Tongue (tissue), 2 donors: ENCODE data around the gene RPL19. TPM values are rescaled to one million over a fixed set of nuclear protein-coding genes. Genes with fewer than 3 reads are reported as not detected.
"Not testable (repeated sequence)": the region's sequence is repeated elsewhere in the genome, so short reads cannot be mapped to it uniquely, and the experiment has no call there.

Experiments used
- DNase-seq: peaks from one replicate; pipeline ENCODE4 v3.0.0-alpha.2; 2015
- total RNA-seq: library from RNA; depleted of rRNA; stranded (reverse); fragments of >200 nt; gene quantifications from one replicate; pipeline ENCODE4 v1.2.3, GENCODE V29; 2014

The RPL19 gene
- total RNA-seq, 1 donor from 2014 or later: 1,626 TPM

DNA sequence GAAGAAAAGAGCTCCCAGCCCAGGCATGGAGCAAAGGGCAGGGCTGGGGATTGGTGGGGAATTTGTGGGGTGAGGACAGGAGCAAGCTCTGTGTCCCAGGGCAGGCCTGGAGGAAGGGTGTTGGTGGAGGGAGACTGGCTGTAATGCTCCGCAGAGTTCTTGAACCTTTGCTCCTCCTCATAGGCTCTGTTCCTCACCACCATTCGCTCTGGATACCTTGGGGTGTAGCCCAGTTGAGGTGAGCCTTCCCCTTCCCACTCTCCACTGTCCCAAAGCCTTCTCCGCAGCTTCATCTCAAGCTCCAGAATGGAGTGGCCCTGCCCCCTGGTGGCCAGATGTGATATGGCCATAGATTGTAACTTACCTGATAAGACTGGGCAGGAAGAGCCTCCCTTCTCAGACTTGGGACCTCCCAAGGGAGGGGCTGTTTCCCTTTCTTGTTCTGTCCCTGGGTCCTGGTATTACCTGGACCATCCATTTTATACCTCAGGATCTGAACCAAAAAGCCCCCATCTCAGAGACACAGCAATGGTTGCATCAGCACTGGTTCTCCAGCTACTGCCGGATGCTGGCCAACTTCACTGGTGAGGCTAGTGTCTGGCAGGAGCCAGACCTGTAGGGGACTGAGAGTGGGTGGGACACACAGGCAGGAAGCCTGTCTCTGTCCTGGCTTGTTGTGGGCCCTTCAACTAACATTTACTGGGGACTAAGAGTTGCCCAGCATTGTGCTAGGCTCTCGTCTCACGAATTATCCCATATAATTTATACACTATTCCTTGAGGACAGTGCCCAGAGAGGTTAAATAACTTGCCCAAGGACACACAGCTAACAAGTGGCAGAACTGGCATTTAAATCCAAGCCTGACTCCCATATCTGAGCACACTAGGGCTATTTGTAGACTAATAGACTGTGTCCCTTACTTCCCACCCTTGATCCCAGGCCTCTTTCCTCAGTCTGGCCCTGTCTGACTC is 44.8 kb downstream of the RPL19 start:
- DNase-seq: peak; percentile 94

DNA sequence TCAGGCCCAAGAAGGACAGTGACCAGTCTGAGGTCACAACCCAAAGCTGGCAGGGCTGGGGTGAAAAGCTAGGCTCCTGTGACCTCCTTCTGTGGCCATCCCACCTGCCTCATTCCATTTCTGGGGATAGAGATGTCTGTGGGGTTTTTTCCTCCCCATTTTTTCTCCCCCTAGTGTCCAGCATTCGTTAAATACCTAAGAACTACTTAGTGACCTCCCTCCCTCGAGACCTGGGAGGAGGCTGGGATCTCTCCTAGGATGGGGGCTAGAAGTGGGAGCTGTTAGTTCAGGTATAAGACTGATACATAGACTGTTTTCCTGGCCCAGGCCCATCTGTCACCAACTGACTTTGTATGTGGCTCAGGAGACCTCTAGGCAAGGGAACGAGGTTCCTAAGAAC is 46.2 kb downstream of the RPL19 start:
- DNase-seq: no peak

DNA sequence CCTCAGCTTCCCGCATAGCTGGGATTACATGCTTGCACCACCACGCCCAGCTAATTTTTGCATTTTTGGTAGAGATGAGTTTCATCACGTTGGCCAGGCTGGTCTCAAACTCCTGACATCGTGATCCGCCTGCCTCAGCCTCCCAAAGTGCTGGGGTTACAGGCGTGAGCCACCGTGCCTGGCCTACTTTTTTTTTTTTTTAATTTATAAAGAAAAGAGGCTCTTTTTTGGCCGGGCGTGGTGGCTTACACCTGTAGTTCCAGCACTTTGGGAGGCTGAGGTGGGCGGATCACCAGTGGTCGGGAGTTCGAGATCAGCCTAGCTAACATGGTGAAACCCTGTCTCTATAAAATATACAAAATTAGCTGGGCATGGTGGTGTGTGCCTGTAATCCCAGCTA is 50.0 kb downstream of the RPL19 start:
- not testable (repeated sequence) for DNase-seq

DNA sequence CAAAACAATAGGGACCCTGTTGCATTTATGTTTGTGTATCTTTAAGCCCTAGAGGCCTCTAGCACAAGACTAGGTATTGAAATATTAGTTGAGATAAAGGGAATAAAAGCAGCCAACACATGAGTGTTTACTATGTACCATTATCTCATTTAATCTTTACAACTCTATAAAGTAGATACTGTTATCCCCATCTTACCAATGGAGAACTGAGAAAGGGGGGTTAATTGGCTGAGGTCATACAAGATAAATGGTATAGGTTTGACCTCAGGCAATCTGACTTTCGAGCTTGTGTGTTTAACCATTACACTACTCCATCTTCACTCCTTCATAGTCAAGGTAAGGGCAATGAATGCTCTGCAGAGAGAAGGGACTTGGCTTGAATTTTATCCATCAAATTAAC is 51.9 kb downstream of the RPL19 start:
- no peak for DNase-seq

DNA sequence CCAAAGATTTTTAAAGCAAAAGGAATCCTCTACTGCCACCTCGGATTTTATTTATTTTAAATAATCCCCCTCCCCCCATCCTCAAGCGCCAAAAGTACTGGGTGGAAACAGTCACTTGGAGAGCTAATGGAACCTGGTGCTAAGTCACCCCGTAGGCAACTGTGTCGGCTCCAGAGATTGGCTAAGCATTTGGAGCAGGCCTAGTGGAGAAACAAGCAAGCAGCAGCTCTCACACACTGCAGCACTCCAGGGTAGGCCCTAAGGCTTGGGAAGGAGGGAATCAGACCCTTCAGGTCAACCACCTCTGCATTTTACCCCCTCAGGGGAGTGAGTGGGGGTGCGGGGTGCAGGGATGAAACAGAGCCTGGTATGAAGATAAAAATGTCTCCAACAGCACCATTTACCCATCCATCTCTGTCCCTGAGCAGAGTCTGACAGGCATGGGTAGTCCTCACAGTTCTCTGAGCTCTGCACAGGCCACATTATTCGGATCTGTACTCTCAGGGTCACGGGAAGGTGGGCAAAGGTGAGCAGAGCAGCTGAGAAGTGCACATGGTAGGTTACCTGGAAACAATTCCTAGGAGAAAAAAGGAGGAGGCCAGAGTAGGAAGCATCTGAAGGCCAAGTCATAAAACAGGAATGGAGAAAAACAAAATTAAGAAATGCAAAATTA is 52.8 kb downstream of the RPL19 start:
- DNase-seq: no peak

Other genes with a start within 250 kb of the RPL19 start
- not detected for gene FBXO47, start 232.9 kb upstream of the RPL19 start, total RNA-seq
- gene PLXDC1, start 48.6 kb upstream of the RPL19 start, total RNA-seq: 13.1 TPM
- not detected for gene ARL5C, start 34.1 kb upstream of the RPL19 start, total RNA-seq
- 147 TPM for gene CACNB1, start 2.6 kb upstream of the RPL19 start, total RNA-seq
- gene STAC2, start 25.7 kb downstream of the RPL19 start, total RNA-seq: 0.41 TPM
- gene FBXL20, start 201.3 kb downstream of the RPL19 start, total RNA-seq: 17.6 TPM